Stimulated activated CD4-positive, alpha-beta T cell treated with anti-CD3 and anti-CD28 coated beads, Interleukin-4, amount 100 ng/mL, for 48 hours (primary cell): ENCODE results near the gene INTS11.
"Not testable (repeated sequence)": the region's sequence is repeated elsewhere in the genome, so short reads cannot be mapped to it uniquely, and the experiment has no call there.

Source experiments
- DNase-seq, 2 donors: peaks; one replicate each; pipeline ENCODE4 v3.0.0-alpha.2; 2020; ENCODE audit warnings: low read depth in 2 of 2

Gene INTS11

GRCh38 chr1:1329304-1330210 is 5.1 kb upstream of the INTS11 start:
- no peak for DNase-seq

- no peak for DNase-seq
Observed at GRCh38 chr1:1328254-1328653, 3.8 kb upstream of the INTS11 start.

- no peak for DNase-seq
Observed at GRCh38 chr1:1327291-1327690, 2.8 kb upstream of the INTS11 start.

GRCh38 chr1:1326075-1326605 is 1.7 kb upstream of the INTS11 start:
- no peak for DNase-seq

- DNase-seq: no peak
Observed at GRCh38 chr1:1325288-1326074, 1.0 kb upstream of the INTS11 start.

GRCh38 chr1:1324084-1324523 is 356 bp downstream of the INTS11 start:
- DNase-seq: no peak

- no peak for DNase-seq
Observed at GRCh38 chr1:1322952-1323351, 1.5 kb downstream of the INTS11 start.

- DNase-seq: no peak
Observed at GRCh38 chr1:1322418-1322817, 2.0 kb downstream of the INTS11 start.

- DNase-seq: no peak
Observed at GRCh38 chr1:1321477-1321876, 3.0 kb downstream of the INTS11 start.

GRCh38 chr1:1320666-1321448 is 3.6 kb downstream of the INTS11 start:
- no peak for DNase-seq

- DNase-seq: no peak
Observed at GRCh38 chr1:1319646-1319941, 4.9 kb downstream of the INTS11 start.

- DNase-seq: no peak
Observed at GRCh38 chr1:1318777-1319645, 5.4 kb downstream of the INTS11 start.

GRCh38 chr1:1318131-1318652 is 6.3 kb downstream of the INTS11 start:
- DNase-seq: no peak

- DNase-seq: no peak
Observed at GRCh38 chr1:1317420-1317819, 7.0 kb downstream of the INTS11 start.

- DNase-seq: not testable (repeated sequence)
Observed at GRCh38 chr1:1316199-1316598, 8.3 kb downstream of the INTS11 start.

GRCh38 chr1:1315435-1315954 is 9.0 kb downstream of the INTS11 start:
- no peak for DNase-seq

- DNase-seq: no peak
Observed at GRCh38 chr1:1314678-1315335, 9.7 kb downstream of the INTS11 start.

- DNase-seq: no peak
Observed at GRCh38 chr1:1314237-1314586, 10.2 kb downstream of the INTS11 start.

GRCh38 chr1:1313500-1314236 is 10.8 kb downstream of the INTS11 start:
- no peak for DNase-seq
